B cell (primary cell): ENCODE results near the gene GP1BB.

Experiments used
- EZH2 ChIP-seq: IDR thresholded peaks from 2 replicates; pipeline ENCODE4 v1.6.1; 2012; ENCODE audit warnings: borderline replicate concordance, low read depth, mild to moderate bottlenecking, moderate library complexity, low read length; ENCODE audit not compliant: insufficient read depth, poor library complexity, severe bottlenecking
- TF ChIP-seq, protein P1 (sequence below): fragments of 200-600 bp; IDR thresholded peaks from one replicate; pipeline ENCODE4 v1.8.0; 2022; ENCODE audit warnings: antibody characterized with exemption, mild to moderate bottlenecking

DNA sequence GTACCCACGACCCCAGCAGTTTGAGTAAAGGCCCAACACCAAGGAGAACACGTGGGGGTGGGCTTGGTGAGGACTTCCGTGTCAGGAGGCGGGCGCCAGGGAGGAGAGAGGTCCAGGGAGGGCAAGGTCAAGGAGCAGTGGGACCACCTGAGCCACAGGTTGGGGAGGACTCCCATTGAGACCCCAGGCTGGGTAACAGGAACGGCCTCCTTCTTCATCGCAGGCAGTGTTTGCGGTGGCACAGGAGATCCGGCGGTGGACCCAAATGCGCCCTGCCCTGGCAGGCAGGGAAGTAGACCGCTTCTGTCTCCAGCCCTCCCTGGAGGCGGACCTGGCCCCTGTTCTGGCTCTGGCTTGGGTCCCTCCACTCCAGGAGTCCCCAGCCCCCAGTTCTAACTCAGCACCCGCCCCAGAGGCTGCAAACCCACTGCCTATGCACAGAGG is 31.4 kb downstream of the GP1BB start:
- TF ChIP-seq, protein P1, sequence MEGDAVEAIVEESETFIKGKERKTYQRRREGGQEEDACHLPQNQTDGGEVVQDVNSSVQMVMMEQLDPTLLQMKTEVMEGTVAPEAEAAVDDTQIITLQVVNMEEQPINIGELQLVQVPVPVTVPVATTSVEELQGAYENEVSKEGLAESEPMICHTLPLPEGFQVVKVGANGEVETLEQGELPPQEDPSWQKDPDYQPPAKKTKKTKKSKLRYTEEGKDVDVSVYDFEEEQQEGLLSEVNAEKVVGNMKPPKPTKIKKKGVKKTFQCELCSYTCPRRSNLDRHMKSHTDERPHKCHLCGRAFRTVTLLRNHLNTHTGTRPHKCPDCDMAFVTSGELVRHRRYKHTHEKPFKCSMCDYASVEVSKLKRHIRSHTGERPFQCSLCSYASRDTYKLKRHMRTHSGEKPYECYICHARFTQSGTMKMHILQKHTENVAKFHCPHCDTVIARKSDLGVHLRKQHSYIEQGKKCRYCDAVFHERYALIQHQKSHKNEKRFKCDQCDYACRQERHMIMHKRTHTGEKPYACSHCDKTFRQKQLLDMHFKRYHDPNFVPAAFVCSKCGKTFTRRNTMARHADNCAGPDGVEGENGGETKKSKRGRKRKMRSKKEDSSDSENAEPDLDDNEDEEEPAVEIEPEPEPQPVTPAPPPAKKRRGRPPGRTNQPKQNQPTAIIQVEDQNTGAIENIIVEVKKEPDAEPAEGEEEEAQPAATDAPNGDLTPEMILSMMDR = no peak
- TF ChIP-seq EZH2 = no peak
